Effector memory CD8-positive, alpha-beta T cell (primary cell): ENCODE data around the gene PTPRE.
"Not testable (repeated sequence)": the region's sequence is repeated elsewhere in the genome, so short reads cannot be mapped to it uniquely, and the experiment has no call there.

Source experiments
- ATAC-seq: fragments of 150-1000 bp; cut with Tn5 transposase; replicated peaks from 2 replicates; pipeline ENCODE4 v1.10.0; 2021; ENCODE audit warnings: mild to moderate bottlenecking, moderate library complexity
- DNase-seq, 3 experiments: peaks; one replicate each; pipeline ENCODE4 v3.0.0; 2021
- H3K27ac Mint-ChIP-seq, 2 donors: one replicate each; pipeline ENCODE4 v1.8.0; 2022; ENCODE audit warnings: mild to moderate bottlenecking in 2 of 2, mixed read lengths in 2 of 2, moderate library complexity in 2 of 2
- H3K27me3 Mint-ChIP-seq, 2 donors: one replicate each; pipeline ENCODE4 v1.8.0; 2022; ENCODE audit warnings: mixed read lengths in 2 of 2
- H3K36me3 Mint-ChIP-seq: one replicate; pipeline ENCODE4 v1.8.0; 2022; ENCODE audit warnings: mild to moderate bottlenecking, moderate library complexity, mixed read lengths; ENCODE audit not compliant: insufficient read depth
- H3K4me1 Mint-ChIP-seq, 2 donors: one replicate each; pipeline ENCODE4 v1.8.0; 2022; ENCODE audit warnings: low read depth in 2 of 2, mixed read lengths in 2 of 2
- H3K4me3 Mint-ChIP-seq, 2 donors: one replicate each; pipeline ENCODE4 v1.8.0; 2022; ENCODE audit warnings: mild to moderate bottlenecking in 2 of 2, mixed read lengths in 2 of 2, moderate library complexity in 2 of 2
- H3K9me3 Mint-ChIP-seq, 2 donors: one replicate each; pipeline ENCODE4 v1.8.0; 2022; ENCODE audit warnings: mixed read lengths in 2 of 2

Gene PTPRE

DNA sequence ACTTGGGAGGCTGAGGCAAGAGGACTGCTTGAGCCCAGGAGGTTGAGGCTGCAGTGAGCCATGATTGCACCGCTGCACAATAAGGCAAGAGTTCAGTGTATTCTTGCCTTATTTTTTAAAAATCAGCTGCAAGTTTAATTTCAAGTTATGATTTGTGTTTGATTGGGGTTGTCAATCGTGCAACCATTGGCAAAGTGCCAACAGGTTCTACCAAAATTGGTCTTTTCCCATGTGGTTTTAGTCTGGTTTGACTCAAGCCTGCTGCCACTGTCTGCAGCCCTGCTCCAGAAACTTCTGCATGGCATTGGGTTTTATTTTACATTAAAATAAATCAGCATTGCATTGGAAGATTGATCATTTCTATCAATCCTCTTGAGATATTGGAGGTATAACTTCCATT is 72.7 kb downstream of the PTPRE start:
- peaks cover 0 to 3% of the 10 kb centered on the region in 2 donors for H3K9me3 Mint-ChIP-seq
- no peaks in the 10 kb centered on the region for H3K36me3 Mint-ChIP-seq
- ATAC-seq = no peak
- H3K27ac Mint-ChIP-seq = no peak overlapping the region
- no peak for DNase-seq
- H3K4me1 Mint-ChIP-seq = peaks cover 8% of the 10 kb centered on the region in 2 donors
- peaks cover 28 to 33% of the 10 kb centered on the region in 2 donors for H3K27me3 Mint-ChIP-seq
- H3K4me3 Mint-ChIP-seq = no peak overlapping the region

DNA sequence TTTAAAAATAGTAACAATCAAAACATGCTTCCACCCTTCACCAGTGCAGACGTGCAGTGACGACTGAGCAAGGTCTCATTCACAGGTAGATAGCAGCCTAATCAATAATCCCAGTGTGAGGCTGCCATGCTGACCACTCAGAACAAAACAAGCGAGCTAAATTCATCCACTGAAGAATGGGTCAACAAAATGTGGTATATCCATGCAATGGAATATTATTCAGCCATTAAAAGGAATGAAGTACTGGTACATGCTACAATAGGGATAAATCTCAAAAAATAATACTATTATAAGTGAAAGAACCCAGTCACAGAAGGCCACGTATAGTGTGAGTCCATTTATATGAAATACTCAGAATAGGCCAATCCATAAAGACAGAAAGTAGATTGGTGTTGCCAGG is 74.0 kb downstream of the PTPRE start:
- ATAC-seq (no peak), DNase-seq (no peak)
- Mint-ChIP-seq H3K27ac (no peak overlapping the region), H3K36me3 (no peaks in the 10 kb centered on the region), H3K4me3 (no peak overlapping the region), H3K27me3 (peaks cover 19 to 25% of the 10 kb centered on the region in 2 donors), H3K9me3 (peaks cover 0 to 3% of the 10 kb centered on the region in 2 donors), H3K4me1 (peaks cover 8 to 10% of the 10 kb centered on the region in 2 donors)

DNA sequence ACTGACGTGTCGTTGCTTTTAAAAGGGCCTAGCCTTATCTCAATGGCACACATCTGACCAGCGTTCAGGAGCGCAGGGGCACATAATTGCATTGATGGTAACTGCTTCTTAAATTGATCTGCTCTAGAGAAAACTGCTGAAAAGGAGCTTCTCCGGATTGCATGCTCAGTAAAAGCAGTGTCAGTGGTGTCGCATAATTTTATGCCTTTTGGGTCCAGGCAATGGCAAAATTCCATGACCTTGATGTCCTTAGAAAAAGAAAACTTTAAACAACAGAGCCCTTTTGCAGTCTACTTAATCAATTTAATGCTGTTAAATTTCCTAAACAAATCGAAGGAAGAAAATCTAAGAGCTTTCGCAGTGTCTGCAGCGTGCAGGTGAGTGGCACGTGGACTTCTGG is 75.7 kb downstream of the PTPRE start:
- Mint-ChIP-seq H3K9me3 (peaks cover 0 to 3% of the 10 kb centered on the region in 2 donors), H3K4me1 (peaks cover 5 to 7% of the 10 kb centered on the region in 2 donors), H3K4me3 (no peak overlapping the region), H3K27ac (no peak overlapping the region), H3K36me3 (no peaks in the 10 kb centered on the region), H3K27me3 (peaks cover 11 to 26% of the 10 kb centered on the region in 2 donors)
- no peak for DNase-seq
- ATAC-seq = no peak

DNA sequence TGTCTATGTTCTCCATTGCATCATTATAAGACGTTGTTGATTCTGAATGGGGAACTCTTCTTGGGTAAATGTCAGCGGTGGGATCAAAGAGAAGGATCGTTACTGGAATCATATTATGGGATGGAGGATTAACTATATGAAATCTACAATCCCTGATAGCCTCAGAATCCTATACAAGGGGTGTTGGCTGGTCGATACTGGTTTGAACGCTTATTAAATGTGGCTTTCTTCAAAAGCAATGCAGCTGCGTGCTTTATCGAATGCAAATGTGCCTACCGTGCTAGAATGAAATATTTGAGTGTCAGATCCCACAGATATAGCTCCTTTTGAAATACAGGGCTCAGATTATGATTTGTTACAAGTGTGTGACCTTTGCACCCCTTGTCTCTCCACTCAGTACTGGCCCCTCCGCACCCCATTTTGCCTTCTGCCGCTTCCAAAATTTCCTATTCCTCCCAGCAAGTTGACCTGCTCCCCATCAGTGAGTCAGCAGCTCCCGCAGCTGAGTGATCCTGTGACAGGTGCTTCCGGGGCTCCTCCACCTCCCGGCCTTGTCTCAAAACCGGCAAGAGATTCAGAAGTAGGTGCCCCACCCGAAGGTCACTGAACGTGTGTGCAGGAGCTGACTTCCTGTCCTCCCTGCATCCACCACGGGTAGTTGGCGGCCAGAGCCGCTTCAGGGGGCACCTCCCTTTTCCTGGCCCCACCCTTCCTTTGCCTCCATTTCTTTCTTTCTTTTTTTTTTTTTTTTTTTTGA is 76.6 kb downstream of the PTPRE start:
- H3K4me3 Mint-ChIP-seq = peak overlapping the region in 1 of 2 donors; percentile 14
- peaks cover 7 to 30% of the 10 kb centered on the region in 2 donors for H3K27me3 Mint-ChIP-seq
- H3K9me3 Mint-ChIP-seq = peaks cover 0 to 3% of the 10 kb centered on the region in 2 donors
- no peak overlapping the region for H3K27ac Mint-ChIP-seq
- no peaks in the 10 kb centered on the region for H3K36me3 Mint-ChIP-seq
- ATAC-seq (no peak), DNase-seq (no peak)
- H3K4me1 Mint-ChIP-seq = peaks cover 0 to 5% of the 10 kb centered on the region in 2 donors

DNA sequence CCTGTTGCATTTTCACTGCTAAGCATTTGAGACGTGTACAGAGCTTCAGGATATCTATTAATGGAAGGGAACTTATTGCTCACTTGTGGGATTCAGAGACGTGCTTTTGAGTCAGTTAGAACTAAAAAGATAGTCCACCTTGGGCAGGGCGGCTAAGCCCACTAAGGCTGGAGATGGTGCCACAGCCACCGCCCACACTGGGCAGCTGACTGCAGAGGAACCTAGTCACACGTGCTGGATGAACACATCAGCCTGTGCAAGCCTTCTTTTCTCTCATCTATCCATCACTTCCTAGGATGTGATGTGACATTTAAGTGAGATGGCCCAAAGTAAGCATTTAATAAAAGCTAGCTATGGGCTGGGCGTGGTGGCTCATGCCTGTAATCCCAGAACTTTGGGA is 78.0 kb downstream of the PTPRE start:
- no peak overlapping the region for H3K27ac Mint-ChIP-seq
- H3K4me3 Mint-ChIP-seq = no peak overlapping the region
- no peaks in the 10 kb centered on the region for H3K36me3 Mint-ChIP-seq
- no peak for ATAC-seq
- no peak for DNase-seq
- H3K27me3 Mint-ChIP-seq = peaks cover 7 to 30% of the 10 kb centered on the region in 2 donors
- peaks cover 0 to 5% of the 10 kb centered on the region in 2 donors for H3K4me1 Mint-ChIP-seq
- peaks cover 0 to 1% of the 10 kb centered on the region in 2 donors for H3K9me3 Mint-ChIP-seq

DNA sequence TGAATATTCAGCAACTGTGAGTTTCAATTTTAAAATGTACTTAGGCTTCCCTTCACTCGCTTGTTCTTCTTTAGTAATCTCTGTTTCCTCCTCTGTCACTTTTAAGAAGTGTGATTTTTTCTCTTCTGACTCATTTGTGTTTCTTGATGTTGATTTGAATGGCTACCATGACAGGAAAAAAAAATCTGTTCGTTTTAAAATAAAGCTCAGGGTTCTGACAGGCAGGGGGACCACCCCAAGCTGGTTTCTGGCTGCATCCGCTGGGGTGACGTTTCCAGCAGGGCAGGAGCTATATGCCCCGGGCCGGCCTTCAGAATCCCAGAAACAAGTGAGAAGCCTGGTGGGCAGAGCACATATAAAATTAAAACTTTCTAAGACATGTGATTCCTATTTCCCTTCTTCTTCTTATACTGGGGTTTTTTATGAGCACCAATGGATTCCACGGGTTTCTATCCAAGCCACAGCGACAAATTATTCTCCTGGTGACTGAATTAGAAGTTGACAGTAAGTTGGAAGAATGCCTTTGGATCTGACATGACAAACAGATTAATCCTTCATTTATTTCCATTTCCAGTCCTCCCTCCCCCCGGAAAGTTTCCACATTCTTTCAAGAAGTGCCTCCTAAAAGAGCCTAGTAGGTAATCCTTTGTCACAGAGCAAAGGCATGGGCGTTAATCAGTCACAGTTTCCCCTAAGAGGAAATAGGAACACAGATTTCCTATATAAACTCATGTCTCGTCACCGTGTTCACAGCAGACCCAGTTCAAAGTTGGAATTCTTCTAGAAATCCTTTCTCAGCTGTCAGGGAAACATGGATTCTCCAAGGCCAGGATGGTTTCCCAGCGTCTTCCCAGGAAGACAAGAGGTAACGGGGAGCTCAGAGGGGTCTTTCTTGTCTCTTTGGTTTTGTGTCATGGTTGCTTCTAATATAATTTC is 79.9 kb downstream of the PTPRE start:
- no peak for ATAC-seq
- Mint-ChIP-seq H3K27me3 (peaks cover 7 to 32% of the 10 kb centered on the region in 2 donors), H3K4me3 (no peak overlapping the region), H3K9me3 (no peaks in the 10 kb centered on the region), H3K27ac (peak overlapping the region in 1 of 2 donors; percentile 25), H3K36me3 (no peaks in the 10 kb centered on the region), H3K4me1 (peaks cover 6 to 14% of the 10 kb centered on the region in 2 donors)
- DNase-seq = no peak

DNA sequence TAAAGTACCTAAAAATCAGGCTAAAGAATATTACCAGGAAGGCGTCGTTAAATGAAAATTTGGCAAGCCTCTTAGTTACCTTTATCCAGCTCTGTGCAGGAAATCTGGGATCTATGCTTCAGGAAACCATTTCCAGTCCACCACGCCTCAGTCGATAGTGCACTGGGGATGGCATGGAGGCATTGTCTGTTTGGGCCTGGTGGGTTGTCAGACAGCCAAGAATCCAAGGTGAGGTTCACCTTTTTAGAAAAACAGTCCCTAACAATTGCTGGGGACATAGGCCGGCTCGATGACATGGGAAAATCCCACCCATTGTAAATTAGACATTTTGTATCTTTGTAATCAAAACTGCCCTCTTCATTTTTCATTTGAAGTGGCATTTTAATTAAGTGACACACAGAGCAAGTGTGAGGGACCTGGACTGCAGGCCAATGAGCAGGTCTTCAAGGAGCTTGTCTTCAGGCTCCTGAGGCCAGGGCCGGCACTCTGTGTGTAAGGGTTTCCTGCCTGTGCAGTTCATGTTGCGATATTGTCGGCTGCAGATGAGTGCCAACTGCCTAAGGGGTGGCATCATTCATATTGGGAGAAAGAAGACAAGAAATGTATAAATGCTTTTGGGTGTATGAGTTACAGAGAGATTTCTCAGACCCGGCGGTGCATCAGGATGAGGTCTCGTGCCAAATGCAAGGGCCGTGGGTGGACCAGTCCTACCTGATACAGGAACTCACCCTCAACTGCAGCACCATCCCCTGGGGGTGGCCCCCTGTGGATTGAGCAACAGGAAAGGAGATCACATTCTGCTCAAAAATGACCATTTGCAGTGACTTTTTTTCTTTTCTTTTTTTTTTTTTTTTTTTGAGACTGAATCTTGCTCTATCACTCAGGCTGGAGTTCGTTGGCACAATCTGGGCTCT is 80.8 kb downstream of the PTPRE start:
- ATAC-seq = no peak
- no peak overlapping the region for H3K27ac Mint-ChIP-seq
- no peak for DNase-seq
- H3K9me3 Mint-ChIP-seq = no peaks in the 10 kb centered on the region
- H3K4me3 Mint-ChIP-seq = no peak overlapping the region
- no peaks in the 10 kb centered on the region for H3K36me3 Mint-ChIP-seq
- H3K27me3 Mint-ChIP-seq = peaks cover 7 to 36% of the 10 kb centered on the region in 2 donors
- H3K4me1 Mint-ChIP-seq = peaks cover 8 to 16% of the 10 kb centered on the region in 2 donors

DNA sequence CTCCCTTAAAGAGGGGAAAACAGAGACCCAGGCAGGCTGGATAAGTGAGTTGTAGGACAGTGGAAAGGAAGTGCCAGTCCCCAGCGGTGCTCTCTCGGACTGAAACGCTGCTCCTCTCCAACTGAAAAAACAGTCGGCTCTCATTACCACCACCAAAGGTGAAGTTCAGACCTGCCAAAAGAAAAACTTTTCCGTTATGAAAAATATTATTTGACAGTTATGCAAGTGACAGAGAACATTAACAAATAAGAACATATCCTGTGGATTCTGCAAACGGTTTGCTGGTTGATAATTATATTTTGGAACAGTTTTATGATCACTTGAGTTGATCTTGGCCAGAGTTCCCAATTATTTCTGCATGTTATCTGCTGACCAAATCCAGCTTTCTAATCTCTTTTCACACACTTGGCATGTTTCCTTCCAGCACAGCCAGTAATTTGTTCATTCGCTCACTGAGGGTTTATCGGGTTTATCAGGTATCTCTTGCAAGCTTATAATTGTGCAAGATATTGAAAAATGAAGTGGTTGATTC is 82.6 kb downstream of the PTPRE start:
- Mint-ChIP-seq H3K4me3 (peak overlapping the region in 1 of 2 donors; percentile 70), H3K9me3 (no peaks in the 10 kb centered on the region), H3K27ac (no peak overlapping the region), H3K27me3 (peaks cover 5 to 40% of the 10 kb centered on the region in 2 donors), H3K36me3 (no peaks in the 10 kb centered on the region), H3K4me1 (peaks cover 5 to 16% of the 10 kb centered on the region in 2 donors)
- no peak for DNase-seq
- ATAC-seq = no peak

DNA sequence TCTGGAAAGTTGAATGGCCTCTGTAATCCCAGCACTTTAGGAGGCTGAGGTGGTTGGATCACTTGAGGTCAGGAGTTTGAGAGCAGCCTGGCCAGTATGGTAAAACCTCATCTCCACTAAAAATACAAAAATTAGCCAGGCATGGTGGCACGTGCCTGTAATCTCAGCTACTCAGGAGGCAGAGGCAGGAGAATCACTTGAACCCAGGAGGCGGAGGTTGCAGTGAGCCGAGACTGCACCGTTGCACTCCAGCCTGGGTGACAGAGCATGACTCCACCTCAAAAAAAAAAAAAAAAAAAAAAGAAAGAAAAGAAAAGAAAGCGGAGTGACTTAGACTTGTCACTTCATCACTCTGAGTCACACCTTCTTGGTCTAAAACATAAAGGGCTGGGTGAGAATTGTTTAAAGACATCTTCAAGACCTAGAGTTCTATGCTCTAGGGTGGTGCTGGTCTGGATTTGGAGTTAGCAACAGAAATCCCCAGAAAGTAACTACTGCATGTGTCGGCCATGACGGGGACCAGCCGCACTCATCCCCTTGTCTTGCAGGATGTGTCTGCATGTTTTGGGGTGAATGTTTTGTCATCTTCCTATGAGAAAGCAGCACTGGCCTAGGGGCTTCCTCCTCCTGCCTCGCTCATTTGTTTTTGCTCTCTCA is 83.4 kb downstream of the PTPRE start:
- Mint-ChIP-seq H3K4me3 (peak overlapping the region; percentile 61 to 70), H3K27ac (peak overlapping the region; percentile 80 to 92), H3K4me1 (peaks cover 3 to 16% of the 10 kb centered on the region in 2 donors), H3K27me3 (peaks cover 0 to 35% of the 10 kb centered on the region in 2 donors)
- not testable (repeated sequence) for H3K9me3 Mint-ChIP-seq, H3K36me3 Mint-ChIP-seq
- ATAC-seq (peak; percentile 78), DNase-seq (peak in 2 of 3 experiments; percentile 10 to 13)

DNA sequence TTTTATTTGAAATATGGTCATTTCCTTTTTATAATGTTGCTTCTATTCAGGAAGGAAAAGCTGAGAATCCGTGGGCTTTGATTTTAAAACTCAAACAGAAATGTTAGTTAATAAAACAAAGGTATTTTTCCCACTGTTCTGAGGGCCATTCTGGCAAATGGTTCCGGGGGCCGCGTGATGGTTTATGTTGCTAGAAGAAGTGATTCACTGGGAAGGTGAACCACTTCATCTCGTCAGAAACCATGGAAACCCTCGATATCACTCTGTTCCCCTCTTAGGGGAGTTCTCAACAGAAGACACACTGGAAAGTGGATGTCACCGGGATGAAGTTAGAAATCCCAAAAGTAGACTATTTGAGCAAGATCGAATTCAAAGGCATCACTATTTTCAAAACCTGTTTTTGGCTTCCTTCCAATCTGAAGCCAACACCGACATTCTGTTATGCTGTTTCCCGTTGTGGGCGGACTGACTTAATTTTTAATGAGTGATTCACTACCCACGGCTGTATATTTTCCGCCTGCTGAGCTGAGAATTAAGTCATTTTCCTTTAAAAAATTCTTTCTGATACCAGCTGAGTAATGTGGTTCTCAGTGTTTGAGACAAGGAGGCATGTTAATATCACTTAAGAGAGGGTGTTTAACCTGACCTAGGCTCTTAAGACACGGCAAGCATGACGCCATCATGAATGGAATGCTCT is 84.1 kb downstream of the PTPRE start:
- Mint-ChIP-seq H3K4me1 (peaks cover 3 to 16% of the 10 kb centered on the region in 2 donors), H3K27me3 (peaks cover 0 to 41% of the 10 kb centered on the region in 2 donors), H3K36me3 (no peaks in the 10 kb centered on the region), H3K9me3 (no peaks in the 10 kb centered on the region), H3K4me3 (peak overlapping the region; percentile 61 to 70), H3K27ac (peak overlapping the region; percentile 80 to 92)
- DNase-seq = peak; percentile 8 to 31 (median 12)
- ATAC-seq = peak; percentile 70

DNA sequence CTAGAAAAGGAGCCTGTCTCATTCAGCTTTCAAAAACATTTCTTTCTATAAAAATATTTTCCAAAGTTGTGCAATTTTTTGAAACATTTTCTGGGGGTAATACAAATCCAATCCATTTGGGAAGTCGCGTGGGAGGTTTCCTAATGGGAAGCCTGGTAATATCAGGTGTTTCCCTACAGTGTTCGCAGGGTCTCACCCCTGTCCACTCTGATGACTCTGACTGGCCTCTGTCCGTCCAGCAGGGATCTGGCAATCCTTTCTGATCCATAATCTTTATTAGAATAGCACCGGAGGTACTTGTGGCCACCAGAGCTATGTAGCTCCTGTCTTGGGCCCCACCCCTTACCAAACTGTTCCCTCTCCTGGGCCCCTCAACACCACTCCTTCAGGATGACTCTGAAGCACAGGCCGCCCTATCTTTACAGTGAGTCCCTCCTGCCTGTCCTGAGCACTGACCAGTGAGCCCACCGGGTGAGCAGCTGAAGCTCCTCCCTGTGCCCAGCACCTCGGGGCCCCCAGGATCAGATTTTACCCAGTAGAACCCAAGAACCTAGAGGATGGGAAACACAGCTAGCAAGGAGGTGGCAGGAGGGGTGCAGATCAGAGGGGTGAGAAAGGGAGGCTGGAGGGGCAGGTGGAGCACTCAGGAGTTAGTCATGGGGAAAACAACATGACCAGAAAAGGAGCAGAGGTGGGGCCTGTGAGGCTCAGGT is 84.8 kb downstream of the PTPRE start:
- Mint-ChIP-seq H3K27ac (peak overlapping the region; percentile 80 to 92), H3K27me3 (peaks cover 0 to 43% of the 10 kb centered on the region in 2 donors), H3K4me3 (peak overlapping the region; percentile 61 to 70), H3K9me3 (no peaks in the 10 kb centered on the region), H3K4me1 (peaks cover 3 to 16% of the 10 kb centered on the region in 2 donors), H3K36me3 (no peaks in the 10 kb centered on the region)
- DNase-seq (no peak), ATAC-seq (no peak)
